CD4-positive, alpha-beta T cell treated with Interleukin-4 for 4 hours (primary cell): ENCODE data around the gene RBM18.

Experiments used
- DNase-seq: peaks from one replicate; pipeline ENCODE4 v3.0.0-alpha.2; 2020

Gene RBM18, protein sequence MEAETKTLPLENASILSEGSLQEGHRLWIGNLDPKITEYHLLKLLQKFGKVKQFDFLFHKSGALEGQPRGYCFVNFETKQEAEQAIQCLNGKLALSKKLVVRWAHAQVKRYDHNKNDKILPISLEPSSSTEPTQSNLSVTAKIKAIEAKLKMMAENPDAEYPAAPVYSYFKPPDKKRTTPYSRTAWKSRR

GRCh38 chr9:122264360-122265148, at the start of gene RBM18, which contains the start of gene MRRF:
TSS of gene RBM18 (minus strand) at chr9:122264840. CDS start at chr9:122261492, 3,348 bp downstream.
TSS of gene MRRF (plus strand) at chr9:122264882. CDS start at chr9:122270892, 6,010 bp downstream.
- peak; percentile 79 for DNase-seq

GRCh38 chr9:122314165-122314564, 49.5 kb upstream of the RBM18 start:
- DNase-seq: no peak

DNA sequence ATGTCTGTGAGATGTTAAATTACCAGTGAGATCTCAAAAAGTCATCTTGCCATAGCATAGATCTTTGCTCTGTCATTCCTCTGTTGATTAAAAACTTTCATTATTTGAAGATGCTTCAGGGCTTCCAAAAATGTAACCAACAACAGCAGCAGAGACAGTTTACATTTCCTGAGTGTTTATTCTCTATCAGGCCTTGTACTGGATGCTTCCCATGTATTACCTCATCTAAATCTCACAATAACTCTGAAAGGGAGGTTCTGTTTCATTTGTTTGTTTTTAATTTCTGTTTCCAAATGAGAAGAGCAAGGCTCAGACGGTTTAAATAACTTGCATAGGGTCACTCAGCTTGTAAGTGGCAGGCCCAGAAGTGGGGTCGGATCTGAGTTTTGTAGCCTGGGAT, 45.2 kb upstream of the RBM18 start:
- no peak for DNase-seq

- DNase-seq: no peak
Measured at GRCh38 chr9:122307925-122308324, 43.3 kb upstream of the RBM18 start.

DNA sequence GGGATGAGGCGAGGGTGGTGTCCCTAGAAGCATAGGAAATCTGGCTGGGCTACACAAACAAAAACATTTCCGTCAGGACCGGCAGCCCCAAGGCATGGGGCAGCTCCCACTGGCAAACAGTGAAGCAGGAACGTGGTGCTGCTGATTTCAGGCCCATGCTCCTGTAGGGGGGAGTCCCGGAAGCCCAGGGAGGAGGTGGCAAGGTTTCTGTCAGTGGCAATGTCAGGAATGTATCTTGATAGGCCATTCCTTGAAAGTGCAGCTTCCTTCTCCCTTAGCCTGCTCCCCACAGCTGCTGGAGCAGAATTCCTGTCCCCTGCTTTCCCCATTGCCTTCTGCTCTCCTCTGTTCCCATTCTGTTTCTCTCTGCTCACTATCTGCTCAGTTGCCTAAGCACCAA, 42.4 kb upstream of the RBM18 start:
- no peak for DNase-seq

DNA sequence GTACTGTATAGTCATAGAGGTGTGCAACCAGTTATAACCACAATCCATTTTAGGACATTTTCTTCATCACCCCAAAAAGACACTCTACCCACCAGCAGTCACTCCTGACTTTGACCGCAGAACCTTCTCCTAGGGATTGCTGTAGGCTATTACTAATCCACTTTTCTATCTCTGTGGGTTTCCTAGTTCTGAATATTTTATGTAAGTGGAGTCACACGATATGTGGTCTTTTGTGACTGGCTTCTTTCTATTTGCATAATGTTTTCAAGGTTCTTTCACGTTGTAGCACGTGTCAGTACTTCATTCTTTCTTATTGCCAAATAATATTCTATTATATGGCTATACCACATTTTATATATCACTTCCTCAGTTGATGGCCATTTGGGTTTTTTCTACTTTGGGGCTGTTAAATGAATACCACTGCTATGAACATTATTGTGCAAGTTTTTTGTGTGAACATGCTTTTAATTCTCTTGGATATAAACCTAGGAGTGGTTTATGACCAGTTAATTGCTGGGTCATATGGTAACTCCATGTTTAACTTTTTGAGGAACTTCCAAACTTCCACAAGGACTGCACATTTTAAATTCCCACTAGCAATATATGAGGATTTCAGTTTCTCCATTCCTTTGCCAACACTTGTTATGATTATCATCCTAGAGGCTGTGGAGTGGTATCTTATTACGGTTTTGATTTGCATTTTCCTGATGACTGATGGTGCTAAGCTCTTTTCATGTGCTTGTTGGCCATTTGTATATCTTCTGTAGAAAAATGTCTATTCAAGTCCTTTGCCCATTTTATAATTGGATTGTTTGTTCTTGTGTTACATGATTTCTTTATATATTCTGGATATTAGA, 37.8 kb upstream of the RBM18 start:
- DNase-seq: no peak

DNA sequence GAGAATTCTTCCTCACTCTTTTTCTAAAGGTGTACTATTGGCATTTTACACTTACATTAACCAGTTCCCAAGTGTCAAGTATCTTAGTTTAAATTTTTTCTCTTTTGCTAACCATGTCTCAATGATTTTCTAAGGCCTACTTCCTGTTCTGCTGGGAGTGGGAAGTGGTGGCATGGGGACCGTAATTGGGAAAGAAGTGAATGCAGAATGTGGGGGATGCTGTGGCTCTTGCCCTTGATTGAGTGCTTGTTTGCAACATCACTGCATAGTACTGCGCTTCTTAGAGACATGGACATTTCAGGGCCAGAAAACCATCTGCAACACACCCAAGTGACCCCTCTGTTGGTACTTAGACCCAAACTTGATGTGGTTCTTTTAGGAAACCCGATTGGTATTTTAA, 32.9 kb upstream of the RBM18 start:
- no peak for DNase-seq

DNA sequence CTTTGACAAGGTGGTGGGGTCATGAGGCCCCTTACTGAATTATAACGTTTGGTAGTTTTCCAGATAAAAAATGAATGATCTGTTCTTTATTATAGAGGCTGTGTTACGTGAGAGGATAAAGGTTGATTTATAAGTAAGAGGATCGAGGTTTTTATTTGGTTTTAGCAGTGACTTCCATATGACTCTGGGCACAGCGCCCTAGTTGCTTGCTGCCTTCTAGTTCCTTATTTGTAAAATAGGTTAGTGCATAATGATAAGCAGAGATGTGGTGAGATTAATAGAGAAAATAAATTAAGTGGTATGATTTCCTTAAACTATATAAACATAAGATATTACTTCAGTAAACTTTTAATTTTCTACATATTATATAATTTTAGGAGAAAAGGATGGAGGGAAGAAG, 29.9 kb upstream of the RBM18 start:
- no peak for DNase-seq

- no peak for DNase-seq
Measured at GRCh38 chr9:122291458-122291857, 26.8 kb upstream of the RBM18 start.

DNA sequence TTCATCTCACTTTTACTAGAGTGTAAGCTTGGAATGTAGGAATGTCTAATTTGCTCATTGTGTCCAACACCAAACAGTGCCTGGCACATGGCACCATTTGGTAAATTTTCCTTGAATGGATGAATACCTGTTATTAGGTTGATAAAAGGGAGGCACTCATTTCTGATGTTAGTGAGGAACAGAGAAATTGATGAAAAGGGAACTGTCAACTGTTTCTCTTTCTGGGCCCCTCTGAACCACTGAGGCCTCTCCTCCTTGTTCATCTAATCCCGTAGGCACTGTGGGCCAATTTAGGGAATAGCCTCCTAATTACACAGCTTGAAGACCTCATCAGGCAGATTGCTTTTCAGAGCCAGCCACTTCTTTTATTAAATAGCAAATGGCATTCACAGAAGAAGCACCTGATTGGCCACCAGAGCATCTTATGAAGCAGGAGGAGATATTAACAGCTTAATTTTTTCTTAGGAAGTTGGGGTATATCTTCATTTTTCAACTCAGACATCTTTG, 22.6 kb upstream of the RBM18 start:
- no peak for DNase-seq

DNA sequence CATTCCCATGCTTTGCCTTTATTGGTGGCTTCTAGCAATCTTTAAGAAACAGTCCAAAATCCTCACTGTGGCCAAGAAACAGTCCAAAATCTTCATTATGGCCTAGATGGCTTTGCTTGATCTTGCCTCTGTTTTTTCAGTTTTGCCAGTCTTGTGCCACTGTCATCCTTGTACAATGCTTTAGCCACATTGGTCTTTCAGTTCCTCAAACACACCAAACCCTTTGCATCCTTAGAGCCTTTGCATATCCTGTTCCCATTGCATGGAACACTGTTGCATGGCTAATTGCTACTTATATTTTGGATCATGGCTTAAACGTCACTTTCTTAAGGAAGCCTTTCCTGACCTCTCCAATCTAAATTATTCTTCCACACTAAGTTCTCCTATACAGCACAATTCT, 22.1 kb upstream of the RBM18 start:
- DNase-seq: no peak

- DNase-seq: no peak
Measured at GRCh38 chr9:122281368-122281767, 16.7 kb upstream of the RBM18 start.

- no peak for DNase-seq
Measured at GRCh38 chr9:122277285-122277897, 12.8 kb upstream of the RBM18 start.

GRCh38 chr9:122276096-122276495, 11.5 kb upstream of the RBM18 start:
- no peak for DNase-seq

GRCh38 chr9:122274055-122274454, 9.4 kb upstream of the RBM18 start:
- no peak for DNase-seq

- no peak for DNase-seq
Measured at GRCh38 chr9:122268041-122268814, 3.6 kb upstream of the RBM18 start.

DNA sequence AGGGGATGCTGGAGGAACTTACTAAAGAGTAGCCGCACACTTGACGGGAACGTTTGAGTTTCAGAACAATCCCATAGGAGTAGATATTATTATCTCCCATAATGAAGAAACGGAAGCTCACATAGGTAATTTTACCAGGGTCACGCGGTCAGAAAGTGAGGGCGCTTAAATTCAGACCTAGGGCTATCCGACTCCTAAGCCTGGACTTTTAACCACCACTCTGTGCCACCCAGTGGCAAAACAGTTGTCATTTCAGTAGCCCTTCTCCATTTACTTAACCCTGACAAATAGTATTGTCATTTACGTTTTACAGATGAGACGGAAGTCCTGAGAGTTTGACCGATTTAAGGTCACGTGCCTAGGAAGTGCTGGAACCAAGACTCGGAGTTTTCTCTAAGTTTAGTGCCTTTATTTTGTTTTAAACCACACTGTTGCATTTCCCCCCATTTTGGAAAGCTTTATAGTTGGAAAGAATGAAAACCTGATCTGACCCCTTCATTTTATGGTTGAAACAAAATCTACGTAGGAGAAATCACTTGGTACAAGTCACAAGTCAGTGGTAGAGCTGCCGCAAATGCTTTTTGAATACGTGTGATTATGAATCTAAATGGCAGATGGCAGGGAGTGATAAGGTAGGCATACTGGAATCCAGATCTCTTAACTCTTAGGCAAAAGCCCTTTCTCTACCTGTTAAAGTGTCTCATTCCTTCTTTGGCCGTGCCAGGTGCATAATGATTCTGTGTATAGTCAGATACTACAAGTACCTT, 692 bp upstream of the RBM18 start:
- peak; percentile 42 for DNase-seq

GRCh38 chr9:122263699-122264349, 816 bp downstream of the RBM18 start:
- DNase-seq: no peak

- DNase-seq: no peak
Measured at GRCh38 chr9:122262073-122262472, 2.6 kb downstream of the RBM18 start.

DNA sequence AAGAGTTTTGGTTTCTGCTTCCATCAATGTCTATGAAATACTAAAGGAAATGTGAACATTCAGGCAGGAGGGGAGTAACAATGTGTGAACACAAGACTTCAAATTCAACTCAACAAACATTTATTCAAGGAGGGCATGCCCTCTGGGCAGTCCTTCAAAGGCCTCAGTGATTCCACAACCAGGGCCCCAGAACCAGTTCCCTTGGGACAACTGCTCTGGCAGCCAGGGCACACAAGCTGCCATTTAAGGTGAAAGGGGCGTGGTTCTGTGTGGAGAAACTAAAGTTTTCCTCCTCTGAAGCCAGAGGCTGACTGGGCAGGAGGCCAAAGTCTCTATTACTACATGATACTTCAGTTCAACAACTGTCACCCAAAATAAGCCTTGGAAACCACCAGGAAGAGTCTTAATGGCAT, 3.2 kb downstream of the RBM18 start:
- DNase-seq: no peak
